Heart left ventricle (tissue), 13 donors: ENCODE measurements around the gene ARPP19.

Source experiments
- POLR2A ChIP-seq, 2 donors: fragments of 450-650 bp; IDR thresholded peaks; one replicate each; pipeline ENCODE4 v1.6.1; 2017; ENCODE audit warnings: antibody characterized with exemption in 2 of 2, mild to moderate bottlenecking in 2 of 2, moderate library complexity in 2 of 2
- TF ChIP-seq, protein P1 (sequence below), 12 donors: fragments of 200-600 bp; sonication (generic) in 4 of 12; IDR thresholded peaks; one replicate each; pipeline versions ENCODE4 v1.5.0 to v1.8.0; 2018 to 2022; ENCODE audit warnings: antibody characterized with exemption in 12 of 12, mild to moderate bottlenecking in 5 of 12
- donor health status: ischemic (EF 13 %, LVEDD 7.1; RV severe dilation, severe dysfunction).
- donor health status: DM: no; HTN: yes; CAD: no.
- donor health status: DM: no; HTN: no; CAD: no.
- donor health status: ischemic (EF 25% LVEDD 6.9; RV normal size, moderate dysfunction).
- donor health status: ischemic (EF 25% LVEDD 5.7; RV mildly dilated, moderate dysfunction).
- donor health status: ischemic (EF 35%, LVEDD 5.7; RV mildly dilated, moderate dysfunction).
- donor health status: nonischemic (EF 11% LVEDD 7.7; RV severe dilation, severe dysfunction).
- donor health status: DM: yes; HTN: yes; CAD: no.
- donor health status: PGD.
- donor health status: ischemic (EF 29% LVEDD 5.4; RV normal size, mild dysfunction).
- donor health status: nonischemic (EF 23%, LVEDD 6.1; RV moderate dilation, normal function).

DNA sequence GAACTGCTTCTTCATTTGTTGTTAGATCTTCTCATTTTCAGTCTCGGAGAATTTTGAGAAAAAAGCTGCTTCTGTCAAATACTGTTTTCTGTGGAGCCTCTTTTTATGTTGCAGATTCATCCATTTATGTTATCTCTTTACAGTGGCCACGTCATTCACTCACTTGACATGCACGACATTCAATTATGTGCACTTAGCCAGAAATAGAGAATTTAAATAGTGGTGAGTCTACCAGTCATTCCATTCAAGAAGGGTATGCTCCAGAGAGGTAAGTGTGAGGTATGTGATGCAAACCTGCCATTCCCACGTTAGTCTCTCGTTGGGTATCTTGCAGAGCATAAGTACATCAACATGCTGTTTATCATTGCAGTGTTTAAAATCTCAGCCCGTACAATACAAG, 9.8 kb downstream of the ARPP19 start:
- TF ChIP-seq POLR2A (IDR thresholded peaks at IDR 0.05) = no peak
- TF ChIP-seq, protein P1, sequence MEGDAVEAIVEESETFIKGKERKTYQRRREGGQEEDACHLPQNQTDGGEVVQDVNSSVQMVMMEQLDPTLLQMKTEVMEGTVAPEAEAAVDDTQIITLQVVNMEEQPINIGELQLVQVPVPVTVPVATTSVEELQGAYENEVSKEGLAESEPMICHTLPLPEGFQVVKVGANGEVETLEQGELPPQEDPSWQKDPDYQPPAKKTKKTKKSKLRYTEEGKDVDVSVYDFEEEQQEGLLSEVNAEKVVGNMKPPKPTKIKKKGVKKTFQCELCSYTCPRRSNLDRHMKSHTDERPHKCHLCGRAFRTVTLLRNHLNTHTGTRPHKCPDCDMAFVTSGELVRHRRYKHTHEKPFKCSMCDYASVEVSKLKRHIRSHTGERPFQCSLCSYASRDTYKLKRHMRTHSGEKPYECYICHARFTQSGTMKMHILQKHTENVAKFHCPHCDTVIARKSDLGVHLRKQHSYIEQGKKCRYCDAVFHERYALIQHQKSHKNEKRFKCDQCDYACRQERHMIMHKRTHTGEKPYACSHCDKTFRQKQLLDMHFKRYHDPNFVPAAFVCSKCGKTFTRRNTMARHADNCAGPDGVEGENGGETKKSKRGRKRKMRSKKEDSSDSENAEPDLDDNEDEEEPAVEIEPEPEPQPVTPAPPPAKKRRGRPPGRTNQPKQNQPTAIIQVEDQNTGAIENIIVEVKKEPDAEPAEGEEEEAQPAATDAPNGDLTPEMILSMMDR (IDR thresholded peaks at IDR 0.05) = no peak
